PC-3 (cell line): ENCODE measurements around the gene SEC14L2.
"Not testable (repeated sequence)": the region's sequence is repeated elsewhere in the genome, so short reads cannot be mapped to it uniquely, and the experiment has no call there.

Experiments
- EZH2 ChIP-seq: fragments of 300-600 bp; sonication (generic); IDR thresholded peaks from one replicate; pipeline ENCODE4 v1.6.1; 2017; ENCODE audit warnings: antibody characterized with exemption, mild to moderate bottlenecking, low read length; ENCODE audit not compliant: unreplicated experiment
- TF ChIP-seq, protein P1 (sequence below): fragments of 300-600 bp; sonication (generic); conservative IDR thresholded peaks from 2 replicates; pipeline ENCODE4 v1.5.1; 2017; ENCODE audit warnings: antibody characterized with exemption, low read depth, mild to moderate bottlenecking, low read length

DNA sequence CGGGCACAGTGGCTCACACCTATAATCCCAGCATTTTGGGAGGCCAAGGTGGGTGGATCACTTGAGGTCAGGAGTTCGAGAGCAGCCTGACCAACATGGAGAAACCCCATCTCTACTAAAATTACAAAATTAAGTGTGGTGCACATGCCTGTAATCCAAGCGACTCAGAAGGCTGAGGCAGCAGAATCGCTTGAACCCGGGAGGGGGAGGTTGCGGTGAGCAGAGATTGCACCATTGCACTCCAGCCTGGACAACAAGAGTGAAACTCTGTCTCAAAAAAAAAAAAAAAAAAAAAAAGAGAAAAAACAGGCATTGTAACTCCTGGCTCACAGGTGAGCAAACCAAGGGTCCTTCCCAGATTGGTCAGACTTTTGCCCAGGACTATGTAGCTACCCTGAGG lies 63.7 kb downstream of the SEC14L2 start:
- TF ChIP-seq, protein P1, sequence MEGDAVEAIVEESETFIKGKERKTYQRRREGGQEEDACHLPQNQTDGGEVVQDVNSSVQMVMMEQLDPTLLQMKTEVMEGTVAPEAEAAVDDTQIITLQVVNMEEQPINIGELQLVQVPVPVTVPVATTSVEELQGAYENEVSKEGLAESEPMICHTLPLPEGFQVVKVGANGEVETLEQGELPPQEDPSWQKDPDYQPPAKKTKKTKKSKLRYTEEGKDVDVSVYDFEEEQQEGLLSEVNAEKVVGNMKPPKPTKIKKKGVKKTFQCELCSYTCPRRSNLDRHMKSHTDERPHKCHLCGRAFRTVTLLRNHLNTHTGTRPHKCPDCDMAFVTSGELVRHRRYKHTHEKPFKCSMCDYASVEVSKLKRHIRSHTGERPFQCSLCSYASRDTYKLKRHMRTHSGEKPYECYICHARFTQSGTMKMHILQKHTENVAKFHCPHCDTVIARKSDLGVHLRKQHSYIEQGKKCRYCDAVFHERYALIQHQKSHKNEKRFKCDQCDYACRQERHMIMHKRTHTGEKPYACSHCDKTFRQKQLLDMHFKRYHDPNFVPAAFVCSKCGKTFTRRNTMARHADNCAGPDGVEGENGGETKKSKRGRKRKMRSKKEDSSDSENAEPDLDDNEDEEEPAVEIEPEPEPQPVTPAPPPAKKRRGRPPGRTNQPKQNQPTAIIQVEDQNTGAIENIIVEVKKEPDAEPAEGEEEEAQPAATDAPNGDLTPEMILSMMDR = not testable (repeated sequence)
- not testable (repeated sequence) for TF ChIP-seq EZH2
